ENCODE measurements around the gene CDNF.

DNA sequence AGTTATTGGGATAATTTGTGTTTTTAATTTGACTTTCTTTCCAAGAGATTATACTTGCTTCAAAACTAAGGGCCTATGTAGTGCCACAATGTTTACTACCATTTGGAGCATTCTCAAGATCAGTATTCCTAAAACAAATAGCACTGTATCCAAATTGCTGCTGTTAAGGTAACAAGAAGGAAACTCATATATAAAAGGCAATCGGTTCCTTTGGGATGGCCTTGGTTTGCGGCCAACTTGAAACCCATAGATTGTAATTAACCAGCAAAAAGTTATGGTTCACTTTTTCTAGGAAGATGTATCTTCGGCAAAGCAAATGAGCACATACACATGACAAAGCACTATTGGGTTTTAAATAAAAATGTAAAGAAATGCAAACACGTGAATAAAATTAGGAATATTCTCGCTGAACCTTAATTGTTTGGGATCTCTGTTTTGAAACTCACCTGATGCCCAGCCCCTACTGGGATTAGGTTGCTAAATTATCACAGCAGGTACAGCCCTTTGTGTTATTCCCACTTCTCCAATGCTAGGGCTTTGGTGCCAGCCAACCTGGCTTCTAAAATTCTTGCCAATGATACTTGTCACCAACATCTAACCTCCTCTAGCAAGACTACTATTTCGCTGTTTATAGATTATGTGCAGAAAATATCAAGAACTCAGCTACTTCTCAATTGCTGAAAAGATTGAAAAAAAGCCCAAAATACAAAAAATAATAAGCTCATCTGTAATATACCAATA, 16.0 kb downstream of the CDNF start:
- TF ChIP-seq SUZ12 (IDR thresholded peaks at IDR 0.05) (no peak), FOXA1 (IDR thresholded peaks at IDR 0.05) (no peak), SP1 (IDR thresholded peaks at IDR 0.05) (no peak), CTBP1 (IDR thresholded peaks at IDR 0.05; ENCODE audit: borderline replicate concordance) (no peak), FOXM1 (IDR thresholded peaks at IDR 0.05; ENCODE audit: borderline replicate concordance) (no peak), FOXK2 (IDR thresholded peaks at IDR 0.05) (no peak), ZNF384 (IDR thresholded peaks at IDR 0.05) (no peak), ARNT (IDR thresholded peaks at IDR 0.05) (no peak), HDGF (IDR thresholded peaks at IDR 0.05; ENCODE audit: borderline replicate concordance) (no peak), BHLHE40 (IDR thresholded peaks at IDR 0.05; ENCODE audit: borderline replicate concordance) (no peak)
